HepG2 (cell line): ENCODE data around the gene TMEM86B. TPM values are rescaled to one million over a fixed set of nuclear protein-coding genes. Genes with fewer than 3 reads are reported as not detected.

Experiments used
- BCL6 ChIP-seq: IDR thresholded peaks from 2 replicates; pipeline ENCODE4 v1.6.1; 2016; ENCODE audit warnings: missing genetic modification reagents, missing compliant biosample characterization
- HCFC1 ChIP-seq: fragments of 150-350 bp; IDR thresholded peaks from 2 replicates; pipeline ENCODE4 v1.6.1; 2014; ENCODE audit warnings: low read depth, low read length
- MYC ChIP-seq: sonication (generic); formaldehyde crosslinking; IDR thresholded peaks from 2 replicates; pipeline ENCODE4 v1.9.0; 2021; ENCODE audit warnings: missing genetic modification reagents, borderline replicate concordance
- NCOA1 ChIP-seq: sonication (generic); formaldehyde crosslinking; IDR thresholded peaks from 2 replicates; pipeline ENCODE4 v1.9.0; 2021; ENCODE audit warnings: missing genetic modification reagents
- ONECUT2 ChIP-seq: sonication (generic); formaldehyde crosslinking; IDR thresholded peaks from 2 replicates; pipeline ENCODE4 v1.4.0; 2020; ENCODE audit warnings: missing genetic modification reagents
- RBFOX2 ChIP-seq: fragments of 200-400 bp; formaldehyde crosslinking; IDR thresholded peaks from 2 replicates; pipeline ENCODE4 v1.6.1; 2017; ENCODE audit warnings: low read depth, mild to moderate bottlenecking, low read length
- SALL1 ChIP-seq: sonication (generic); formaldehyde crosslinking; IDR thresholded peaks from 2 replicates; pipeline ENCODE4 v1.8.0; 2022; ENCODE audit warnings: mild to moderate bottlenecking, missing genetic modification reagents
- SP4 ChIP-seq: sonication (generic); formaldehyde crosslinking; IDR thresholded peaks from 2 replicates; pipeline ENCODE4 v1.8.1; 2023; ENCODE audit warnings: mild to moderate bottlenecking, missing genetic modification reagents
- YEATS4 ChIP-seq: sonication (generic); formaldehyde crosslinking; IDR thresholded peaks from 2 replicates; pipeline ENCODE4 v1.4.0; 2020; ENCODE audit warnings: missing genetic modification reagents, borderline replicate concordance
- ZKSCAN8 ChIP-seq: IDR thresholded peaks from 2 replicates; pipeline ENCODE4 v1.6.1; 2016; ENCODE audit warnings: borderline replicate concordance, missing genetic modification reagents, missing compliant biosample characterization
- ZNF207 ChIP-seq: fragments of 450-650 bp; IDR thresholded peaks from 2 replicates; pipeline ENCODE4 v1.6.1; 2016; ENCODE audit warnings: antibody characterized with exemption, borderline replicate concordance
- ZNF282 ChIP-seq: fragments of 450-650 bp; IDR thresholded peaks from 2 replicates; pipeline ENCODE4 v1.6.1; 2018; ENCODE audit not compliant: partially characterized antibody
- ZNF761 ChIP-seq: sonication (generic); formaldehyde crosslinking; conservative IDR thresholded peaks from 2 replicates; pipeline ENCODE4 v1.4.0; 2020; ENCODE audit warnings: mild to moderate bottlenecking, missing genetic modification reagents
- ZNF777 ChIP-seq: sonication (generic); formaldehyde crosslinking; IDR thresholded peaks from 2 replicates; pipeline ENCODE4 v1.4.0; 2020; ENCODE audit warnings: missing genetic modification reagents
- ZNF878 ChIP-seq: sonication (generic); formaldehyde crosslinking; IDR thresholded peaks from 2 replicates; pipeline ENCODE4 v1.8.1; 2023; ENCODE audit warnings: mild to moderate bottlenecking, missing genetic modification reagents, moderate library complexity
- ZZZ3 ChIP-seq: sonication (generic); formaldehyde crosslinking; IDR thresholded peaks from 2 replicates; pipeline ENCODE4 v1.4.0; 2020; ENCODE audit warnings: missing genetic modification reagents, mild to moderate bottlenecking, borderline replicate concordance
- polyA plus RNA-seq, 8 experiments: library from polyadenylated mRNA; depleted of rRNA in 3 of 8; stranded (reverse) in 7 of 8; unstranded in 1 of 8; fragments of >200 nt; fragmentation: Illumina TruSeq in 4 of 8; extraction: Trizol in 4 of 8; gene quantifications; 2 replicates each; pipeline versions ENCODE4 v1.2.1 to v1.2.3, GENCODE V29; 2011 to 2016; ENCODE audit warnings: low read depth in 4 of 8, missing spikeins in 1 of 8, mixed read lengths in 1 of 8; ENCODE audit not compliant: insufficient read depth in 1 of 8
- total RNA-seq, 5 experiments: library from RNA; depleted of rRNA; stranded (reverse); fragments of >200 nt; fragmentation: Illumina TruSeq; extraction: Trizol; gene quantifications; 2 replicates each; pipeline ENCODE4 v1.2.3, GENCODE V29; 2016; ENCODE audit warnings: low read depth in 1 of 5
- TF ChIP-seq, protein P1 (sequence below): sonication (generic); formaldehyde crosslinking; IDR thresholded peaks from 2 replicates; pipeline ENCODE4 v1.5.1; 2020; ENCODE audit warnings: mild to moderate bottlenecking, moderate library complexity, missing genetic modification reagents
- TF ChIP-seq, protein P2 (sequence below): sonication (generic); formaldehyde crosslinking; IDR thresholded peaks from 2 replicates; pipeline ENCODE4 v1.5.0; 2020; ENCODE audit warnings: mild to moderate bottlenecking, missing genetic modification reagents
- TF ChIP-seq, protein P3 (sequence below), 2 experiments: sonication (generic) in 1 of 2; formaldehyde crosslinking in 1 of 2; IDR thresholded peaks; 2 replicates each; pipeline versions ENCODE4 v1.5.1 to v1.6.1; 2011 to 2020; ENCODE audit warnings: borderline replicate concordance in 1 of 2, low read depth in 1 of 2, low read length in 1 of 2, mild to moderate bottlenecking in 1 of 2, missing genetic modification reagents in 1 of 2, moderate library complexity in 1 of 2
- TF ChIP-seq, protein P4 (sequence below): sonication (generic); formaldehyde crosslinking; IDR thresholded peaks from 2 replicates; pipeline ENCODE4 v1.8.0; 2022; ENCODE audit warnings: missing genetic modification reagents, mild to moderate bottlenecking, moderate library complexity, borderline replicate concordance

Gene TMEM86B
- total and polyA plus RNA-seq, 2 of the 13 experiments (the other 11 are each of a cell fraction or from before 2014, with no cell fraction given), result 7.7 to 9.6 TPM

DNA sequence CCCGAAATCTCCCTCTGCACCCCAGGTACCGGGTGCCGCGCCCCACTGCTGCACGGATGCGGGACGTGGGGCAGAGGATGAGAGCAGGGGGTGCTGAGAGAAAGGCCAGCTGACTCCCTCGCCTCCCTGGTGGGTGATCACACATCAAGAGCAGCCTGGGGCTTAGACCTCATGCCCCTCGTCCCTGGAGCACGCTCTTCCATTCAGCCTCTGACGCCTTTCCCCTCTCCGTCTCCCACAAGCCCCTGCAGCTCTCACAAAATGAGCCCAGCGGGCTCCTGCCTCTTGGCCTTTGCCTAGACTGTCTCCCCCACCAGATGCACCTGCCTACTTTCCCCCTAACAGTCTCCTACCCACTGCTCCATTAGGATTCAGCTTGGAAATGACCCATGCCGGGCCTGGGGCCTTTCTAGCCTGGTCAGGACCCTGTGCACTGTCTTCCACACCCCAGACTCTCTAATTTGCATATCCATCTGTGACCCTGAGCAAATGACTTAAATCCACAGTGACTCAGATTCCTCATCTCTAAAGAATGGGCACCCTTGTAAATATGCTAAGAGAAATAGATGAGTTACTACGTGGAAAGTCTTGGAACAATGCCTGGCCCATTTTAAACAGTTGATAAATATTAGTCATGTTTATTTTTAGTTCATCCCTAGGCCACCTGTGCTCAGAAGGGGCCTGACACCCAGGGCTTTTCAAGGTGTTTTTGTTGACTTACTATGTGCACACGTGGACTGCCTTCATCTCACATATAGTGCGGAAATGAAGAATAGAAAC lies 18.7 kb downstream of the TMEM86B start (continued):
- TF ChIP-seq, protein P1, sequence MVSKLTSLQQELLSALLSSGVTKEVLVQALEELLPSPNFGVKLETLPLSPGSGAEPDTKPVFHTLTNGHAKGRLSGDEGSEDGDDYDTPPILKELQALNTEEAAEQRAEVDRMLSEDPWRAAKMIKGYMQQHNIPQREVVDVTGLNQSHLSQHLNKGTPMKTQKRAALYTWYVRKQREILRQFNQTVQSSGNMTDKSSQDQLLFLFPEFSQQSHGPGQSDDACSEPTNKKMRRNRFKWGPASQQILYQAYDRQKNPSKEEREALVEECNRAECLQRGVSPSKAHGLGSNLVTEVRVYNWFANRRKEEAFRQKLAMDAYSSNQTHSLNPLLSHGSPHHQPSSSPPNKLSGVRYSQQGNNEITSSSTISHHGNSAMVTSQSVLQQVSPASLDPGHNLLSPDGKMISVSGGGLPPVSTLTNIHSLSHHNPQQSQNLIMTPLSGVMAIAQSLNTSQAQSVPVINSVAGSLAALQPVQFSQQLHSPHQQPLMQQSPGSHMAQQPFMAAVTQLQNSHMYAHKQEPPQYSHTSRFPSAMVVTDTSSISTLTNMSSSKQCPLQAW (CRISPR knock-in tag), result no peak
- TF ChIP-seq SALL1, result peak; percentile 76; the same call in 1 of the 2 replicates
- TF ChIP-seq HCFC1, result no peak
- TF ChIP-seq NCOA1, result no peak
- TF ChIP-seq, protein P2, sequence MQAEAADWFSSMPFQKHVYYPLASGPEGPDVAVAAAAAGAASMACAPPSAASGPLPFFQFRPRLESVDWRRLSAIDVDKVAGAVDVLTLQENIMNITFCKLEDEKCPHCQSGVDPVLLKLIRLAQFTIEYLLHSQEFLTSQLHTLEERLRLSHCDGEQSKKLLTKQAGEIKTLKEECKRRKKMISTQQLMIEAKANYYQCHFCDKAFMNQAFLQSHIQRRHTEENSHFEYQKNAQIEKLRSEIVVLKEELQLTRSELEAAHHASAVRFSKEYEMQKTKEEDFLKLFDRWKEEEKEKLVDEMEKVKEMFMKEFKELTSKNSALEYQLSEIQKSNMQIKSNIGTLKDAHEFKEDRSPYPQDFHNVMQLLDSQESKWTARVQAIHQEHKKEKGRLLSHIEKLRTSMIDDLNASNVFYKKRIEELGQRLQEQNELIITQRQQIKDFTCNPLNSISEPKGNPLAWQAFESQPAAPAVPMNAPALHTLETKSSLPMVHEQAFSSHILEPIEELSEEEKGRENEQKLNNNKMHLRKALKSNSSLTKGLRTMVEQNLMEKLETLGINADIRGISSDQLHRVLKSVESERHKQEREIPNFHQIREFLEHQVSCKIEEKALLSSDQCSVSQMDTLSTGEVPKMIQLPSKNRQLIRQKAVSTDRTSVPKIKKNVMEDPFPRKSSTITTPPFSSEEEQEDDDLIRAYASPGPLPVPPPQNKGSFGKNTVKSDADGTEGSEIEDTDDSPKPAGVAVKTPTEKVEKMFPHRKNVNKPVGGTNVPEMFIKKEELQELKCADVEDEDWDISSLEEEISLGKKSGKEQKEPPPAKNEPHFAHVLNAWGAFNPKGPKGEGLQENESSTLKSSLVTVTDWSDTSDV, result 0 out of 2 replicates have a peak, but pooled peaks have one; percentile 63
- TF ChIP-seq, protein P3, sequence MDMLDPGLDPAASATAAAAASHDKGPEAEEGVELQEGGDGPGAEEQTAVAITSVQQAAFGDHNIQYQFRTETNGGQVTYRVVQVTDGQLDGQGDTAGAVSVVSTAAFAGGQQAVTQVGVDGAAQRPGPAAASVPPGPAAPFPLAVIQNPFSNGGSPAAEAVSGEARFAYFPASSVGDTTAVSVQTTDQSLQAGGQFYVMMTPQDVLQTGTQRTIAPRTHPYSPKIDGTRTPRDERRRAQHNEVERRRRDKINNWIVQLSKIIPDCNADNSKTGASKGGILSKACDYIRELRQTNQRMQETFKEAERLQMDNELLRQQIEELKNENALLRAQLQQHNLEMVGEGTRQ (IDR thresholded peaks at IDR 0.05; ENCODE audit: low read depth, low read length), result 0 out of 2 replicates have a peak, but pooled peaks have one; percentile 8
- TF ChIP-seq, protein P3 (CRISPR knock-in tag; IDR thresholded peaks at IDR 0.05; ENCODE audit: borderline replicate concordance), result no peak
- no peak for TF ChIP-seq ZNF282
- TF ChIP-seq YEATS4 (CRISPR knock-in tag), result 0 out of 2 replicates have a peak, but pooled peaks have one; percentile 37
- peak; percentile 30; the same call in 1 of the 2 replicates for TF ChIP-seq ZZZ3 (CRISPR knock-in tag)
- peak; percentile 42 for TF ChIP-seq ZNF777 (CRISPR knock-in tag)
- no peak for TF ChIP-seq ZKSCAN8 (CRISPR knock-in tag)
- no peak for TF ChIP-seq ZNF207
- TF ChIP-seq, protein P4, sequence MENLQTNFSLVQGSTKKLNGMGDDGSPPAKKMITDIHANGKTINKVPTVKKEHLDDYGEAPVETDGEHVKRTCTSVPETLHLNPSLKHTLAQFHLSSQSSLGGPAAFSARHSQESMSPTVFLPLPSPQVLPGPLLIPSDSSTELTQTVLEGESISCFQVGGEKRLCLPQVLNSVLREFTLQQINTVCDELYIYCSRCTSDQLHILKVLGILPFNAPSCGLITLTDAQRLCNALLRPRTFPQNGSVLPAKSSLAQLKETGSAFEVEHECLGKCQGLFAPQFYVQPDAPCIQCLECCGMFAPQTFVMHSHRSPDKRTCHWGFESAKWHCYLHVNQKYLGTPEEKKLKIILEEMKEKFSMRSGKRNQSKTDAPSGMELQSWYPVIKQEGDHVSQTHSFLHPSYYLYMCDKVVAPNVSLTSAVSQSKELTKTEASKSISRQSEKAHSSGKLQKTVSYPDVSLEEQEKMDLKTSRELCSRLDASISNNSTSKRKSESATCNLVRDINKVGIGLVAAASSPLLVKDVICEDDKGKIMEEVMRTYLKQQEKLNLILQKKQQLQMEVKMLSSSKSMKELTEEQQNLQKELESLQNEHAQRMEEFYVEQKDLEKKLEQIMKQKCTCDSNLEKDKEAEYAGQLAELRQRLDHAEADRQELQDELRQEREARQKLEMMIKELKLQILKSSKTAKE (CRISPR knock-in tag), result no peak; the same call in 1 of the 2 replicates
- TF ChIP-seq ZNF761 (CRISPR knock-in tag), result 0 out of 2 replicates have a peak, but pooled peaks have one; percentile 54
- peak; percentile 25; the same call in 1 of the 2 replicates for TF ChIP-seq ZNF878 (CRISPR knock-in tag)
- peak; percentile 56; the same call in 1 of the 2 replicates for TF ChIP-seq RBFOX2
- 0 out of 2 replicates have a peak, but pooled peaks have one; percentile 56 for TF ChIP-seq SP4 (CRISPR knock-in tag)
- TF ChIP-seq BCL6, result no peak
- no peak for TF ChIP-seq ONECUT2 (CRISPR knock-in tag)
- TF ChIP-seq MYC, result peak; percentile 49; the same call in 1 of the 2 replicates
